ENCODE data around the gene OR14A16. TPM values are rescaled to one million over a fixed set of nuclear protein-coding genes. Genes with fewer than 3 reads are reported as not detected.

OR14A16 gene
- total RNA-seq, 4 donors from 2014 or later, result not detected

Other genes starting within 250 kb of the OR14A16 start
- not detected for gene OR2G2, start 235.8 kb downstream of the OR14A16 start, total RNA-seq
- not detected for gene OR2G3, start 218.5 kb downstream of the OR14A16 start, total RNA-seq
- gene OR13G1, start 144.4 kb downstream of the OR14A16 start, total RNA-seq, result not detected
- not detected for gene OR6F1, start 107.5 kb downstream of the OR14A16 start, total RNA-seq
- not detected for gene OR14K1, start 85.5 kb downstream of the OR14A16 start, total RNA-seq
- gene OR14A2, start 76.0 kb downstream of the OR14A16 start, total RNA-seq, result not detected
- not detected for gene OR1C1, start 63.6 kb downstream of the OR14A16 start, total RNA-seq
- not detected for gene OR11L1, start 17.8 kb upstream of the OR14A16 start, total RNA-seq
- 1 to 10 TPM in 2 of 4 donors, under 1 TPM in 2; 0.29 to 8.6 (median 2.0) TPM for gene TRIM58, start 33.1 kb upstream of the OR14A16 start, total RNA-seq
- 1 to 10 TPM in 1 of 4 donors, under 1 TPM in 1, not detected in 2; 0.36 to 2.6 TPM for gene OR2W3, start 71.5 kb upstream of the OR14A16 start, total RNA-seq
- 1 to 10 TPM in 1 of 4 donors, not detected in 3; 4.3 TPM for gene OR2T8, start 96.1 kb upstream of the OR14A16 start, total RNA-seq
- not detected for gene OR2AJ1, start 100.8 kb upstream of the OR14A16 start, total RNA-seq
- gene OR2L8, start 124.7 kb upstream of the OR14A16 start, total RNA-seq, result not detected
- gene OR2AK2, start 141.1 kb upstream of the OR14A16 start, total RNA-seq, result not detected
- gene OR2L5, start 189.5 kb upstream of the OR14A16 start, total RNA-seq, result not detected
- not detected for gene OR2L2, start 206.0 kb upstream of the OR14A16 start, total RNA-seq
- gene OR2L3, start 222.7 kb upstream of the OR14A16 start, total RNA-seq, result under 1 TPM in 1 of 4 donors, not detected in 3; 0.06 TPM